B cell (primary cell): ENCODE data around the gene SLC4A4. TPM values are rescaled to one million over a fixed set of nuclear protein-coding genes. Genes with fewer than 3 reads are reported as not detected.

Experiments
- ATAC-seq: fragments of 200-7000 bp; cut with Tn5 transposase; one replicate; pipeline ENCODE4 v1.10.0; 2021; ENCODE audit warnings: low read depth, mild to moderate bottlenecking, moderate number of reproducible peaks, moderate library complexity
- CTCF ChIA-PET: fragments of 350-600 bp; sonication (Branson Sonifier 250); formaldehyde crosslinking; loops from one replicate; lab custom pipeline; 2021; ENCODE audit warnings: antibody characterized with exemption, inconsistent platforms; lab: Charles Lee
- POLR2A ChIA-PET: fragments of 350-600 bp; sonication (Branson Sonifier 250); formaldehyde crosslinking; loops from one replicate; lab custom pipeline; 2021; ENCODE audit warnings: antibody characterized with exemption; lab: Charles Lee
- DNase-seq: peaks from one replicate; pipeline ENCODE4 v3.0.0; 2013
- H2AFZ ChIP-seq: 2 replicates; pipeline ENCODE4 v1.6.1; 2012; ENCODE audit warnings: mild to moderate bottlenecking, low read depth, low read length; ENCODE audit not compliant: insufficient read depth, poor library complexity, severe bottlenecking
- H3K27ac ChIP-seq, 2 donors: 1 replicate in 1 of 2; 2 replicates in 1 of 2; pipeline ENCODE4 v1.5.1; 2012 to 2013; ENCODE audit warnings: low read length in 2 of 2, mild to moderate bottlenecking in 2 of 2, moderate library complexity in 1 of 2
- H3K27me3 ChIP-seq, 4 experiments: fragments of 200-600 bp in 1 of 4; sonication (generic) in 1 of 4; replicated peaks in 1 of 4; 1 replicate in 2 of 4; 2 replicates in 2 of 4; pipeline versions ENCODE4 v1.6.1 to v1.7.0; 2013 to 2016; ENCODE audit warnings: low read length in 3 of 4, mild to moderate bottlenecking in 2 of 4, mixed read lengths in 1 of 4, moderate library complexity in 1 of 4; ENCODE audit not compliant: insufficient read depth in 4 of 4, control insufficient read depth in 3 of 4; ENCODE audit errors: control extremely low read depth in 1 of 4
- H3K36me3 ChIP-seq, 2 experiments: replicated peaks in 1 of 2; 1 replicate in 1 of 2; 2 replicates in 1 of 2; pipeline versions ENCODE4 v1.6.1 to v1.7.1; 2013; ENCODE audit warnings: low read length in 1 of 2; ENCODE audit not compliant: insufficient read depth in 2 of 2, control insufficient read depth in 1 of 2; ENCODE audit errors: control extremely low read depth in 1 of 2, extremely low read depth in 1 of 2
- H3K4me1 ChIP-seq, 2 donors: fragments of 200-600 bp in 1 of 2; sonication (generic) in 1 of 2; 1 replicate in 1 of 2; 2 replicates in 1 of 2; pipeline versions ENCODE4 v1.5.1 to v1.6.1; 2013 to 2017; ENCODE audit warnings: low read length in 2 of 2; ENCODE audit not compliant: control insufficient read depth in 2 of 2, insufficient read depth in 2 of 2
- H3K4me2 ChIP-seq: replicated peaks from 2 replicates; pipeline ENCODE3; 2012; ENCODE audit warnings: mild to moderate bottlenecking, low read depth, low read length; ENCODE audit not compliant: poor library complexity, severe bottlenecking
- H3K4me3 ChIP-seq, 5 experiments: fragments of 200-600 bp in 1 of 5; sonication (generic) in 1 of 5; 1 replicate in 3 of 5; 2 replicates in 2 of 5; pipeline versions ENCODE4 v1.5.1 to v1.7.0; 2011 to 2016; ENCODE audit warnings: low read length in 4 of 5, mild to moderate bottlenecking in 4 of 5, low read depth in 2 of 5, control low read depth in 1 of 5, moderate library complexity in 1 of 5; ENCODE audit not compliant: insufficient read depth in 1 of 5; ENCODE audit errors: control extremely low read depth in 1 of 5, extremely low read depth in 1 of 5
- H3K79me2 ChIP-seq: fragments of 200-600 bp; sonication (generic); one replicate; pipeline ENCODE4 v1.6.0; 2016; ENCODE audit warnings: low read length; ENCODE audit not compliant: control insufficient read depth, insufficient read depth
- H3K9ac ChIP-seq: fragments of 200-600 bp; sonication (generic); 2 replicates; pipeline ENCODE4 v1.6.1; 2017; ENCODE audit warnings: mild to moderate bottlenecking, low read length, moderate library complexity
- H3K9me3 ChIP-seq, 3 donors: one replicate each; pipeline versions ENCODE4 v1.6.1 to v1.7.1; 2013; ENCODE audit warnings: low read length in 2 of 3; ENCODE audit not compliant: control insufficient read depth in 2 of 3, insufficient read depth in 1 of 3; ENCODE audit errors: control extremely low read depth in 1 of 3
- H4K20me1 ChIP-seq: 2 replicates; pipeline ENCODE4 v1.6.0; 2012; ENCODE audit warnings: mild to moderate bottlenecking, low read length; ENCODE audit not compliant: insufficient read depth, control insufficient read depth, poor library complexity, severe bottlenecking
- H3K27ac Mint-ChIP-seq: one replicate; pipeline ENCODE4 v1.8.0; 2021; ENCODE audit warnings: mixed read lengths
- H3K27me3 Mint-ChIP-seq: one replicate; pipeline ENCODE4 v1.8.0; 2021; ENCODE audit warnings: mixed read lengths
- H3K4me1 Mint-ChIP-seq: one replicate; pipeline ENCODE4 v1.8.0; 2021; ENCODE audit warnings: mixed read lengths
- H3K4me3 Mint-ChIP-seq: one replicate; pipeline ENCODE4 v1.8.0; 2021; ENCODE audit warnings: mixed read lengths
- H3K9me3 Mint-ChIP-seq: one replicate; pipeline ENCODE4 v1.8.0; 2022; ENCODE audit warnings: mixed read lengths; ENCODE audit not compliant: insufficient read depth
- CTCF ChIP-seq: fragments of 200-600 bp; IDR thresholded peaks from one replicate; pipeline ENCODE4 v1.8.0; 2022; ENCODE audit warnings: antibody characterized with exemption, mild to moderate bottlenecking
- EZH2 ChIP-seq: IDR thresholded peaks from 2 replicates; pipeline ENCODE4 v1.6.1; 2012; ENCODE audit warnings: borderline replicate concordance, low read depth, mild to moderate bottlenecking, moderate library complexity, low read length; ENCODE audit not compliant: insufficient read depth, poor library complexity, severe bottlenecking
- WGBS: methylation state at CpG from one replicate; pipeline ENCODE4 v1.1.5; 2013; ENCODE audit warnings: missing lambda C conversion rate; ENCODE audit not compliant: insufficient coverage; 5-methylcytosine and 5-hydroxymethylcytosine counted together
- intact Hi-C: fragments of 100-400 bp; cut with micrococcal nuclease; formaldehyde crosslinking; loops from one replicate; pipeline ENCODE4 v1.10.0; 2022
- polyA plus RNA-seq: library from polyadenylated mRNA; depleted of rRNA; stranded (reverse); fragments of >200 nt; gene quantifications from 2 replicates; pipeline ENCODE4 v1.2.3, GENCODE V29; 2012
- total RNA-seq, 2 donors: library from RNA; stranded (reverse); fragments of 120-200 nt in 1 of 2; gene quantifications; 1 replicate in 1 of 2; 2 replicates in 1 of 2; pipeline versions ENCODE4 v1.2.3 to v1.2.4, GENCODE V29; 2013 to 2022

SLC4A4 gene
- total and polyA plus RNA-seq, 2 donors (not counting 1 experiment from before 2014, with no cell fraction given) = not detected

GRCh38 chr4:71402616-71403015, 63.8 kb downstream of the SLC4A4 start:
- H3K36me3 ChIP-seq = no peaks in the 10 kb centered on the region
- Mint-ChIP-seq H3K27ac (no peak overlapping the region), H3K4me3 (no peak overlapping the region), H3K9me3 (no peaks in the 10 kb centered on the region), H3K27me3 (peaks cover 4% of the 10 kb centered on the region), H3K4me1 (no peaks in the 10 kb centered on the region)
- DNase-seq (no peak), ATAC-seq (no peak)
- H3K4me3 ChIP-seq = no peak overlapping the region
- no peak overlapping the region for H3K4me2 ChIP-seq
- H3K27ac ChIP-seq = no peak overlapping the region
- H3K27me3 ChIP-seq = no peaks in the 10 kb centered on the region
- no peak overlapping the region for H2AFZ ChIP-seq
- POLR2A ChIA-PET = no interaction called here
- H3K9ac ChIP-seq = no peak overlapping the region
- no peaks in the 10 kb centered on the region for H4K20me1 ChIP-seq
- no peaks in the 10 kb centered on the region for H3K9me3 ChIP-seq
- CTCF ChIA-PET = no interaction called here
- TF ChIP-seq CTCF = no peak
- no peak for TF ChIP-seq EZH2
- intact Hi-C loops = no loop called here
- no peaks in the 10 kb centered on the region for H3K4me1 ChIP-seq
- H3K79me2 ChIP-seq = no peaks in the 10 kb centered on the region

DNA sequence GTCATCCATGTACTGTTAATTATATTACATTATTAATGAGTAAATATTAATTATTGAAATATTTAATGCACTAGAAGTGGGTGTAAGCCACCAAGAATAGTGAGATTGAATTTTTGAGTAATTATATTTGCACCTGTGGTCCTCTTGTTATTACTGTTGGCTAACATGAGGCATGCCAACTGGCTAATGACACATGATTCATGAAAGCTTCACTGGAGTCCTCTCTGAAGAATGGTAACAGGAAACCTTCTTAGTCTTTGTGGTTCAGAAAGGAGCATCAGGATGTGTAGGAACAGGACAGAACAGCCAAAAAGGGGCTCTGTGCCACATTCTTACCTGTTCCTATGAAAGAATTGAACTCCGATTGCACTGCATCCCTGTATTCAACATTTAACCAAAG, 65.2 kb downstream of the SLC4A4 start:
- H3K4me1 Mint-ChIP-seq = no peaks in the 10 kb centered on the region
- H3K9ac ChIP-seq = no peak overlapping the region
- WGBS = no CpG with 5 or more reads among the region's 1 CpG
- H2AFZ ChIP-seq = no peak overlapping the region
- TF ChIP-seq EZH2 (no peak), CTCF (no peak)
- no peak overlapping the region for H3K4me3 ChIP-seq
- no peaks in the 10 kb centered on the region for H3K4me1 ChIP-seq
- intact Hi-C loops = no loop called here
- no peak overlapping the region for H3K4me2 ChIP-seq
- H3K27me3 Mint-ChIP-seq = peaks cover 3% of the 10 kb centered on the region
- H3K36me3 ChIP-seq = no peaks in the 10 kb centered on the region
- H3K27ac ChIP-seq = no peak overlapping the region
- no peaks in the 10 kb centered on the region for H4K20me1 ChIP-seq
- DNase-seq = no peak
- no peaks in the 10 kb centered on the region for H3K79me2 ChIP-seq
- ATAC-seq = no peak
- H3K9me3 Mint-ChIP-seq = peaks cover 6% of the 10 kb centered on the region
- no peaks in the 10 kb centered on the region for H3K27me3 ChIP-seq
- no peak overlapping the region for H3K4me3 Mint-ChIP-seq
- peaks cover 0 to 6% (median 0%) of the 10 kb centered on the region in 3 donors for H3K9me3 ChIP-seq
- ChIA-PET CTCF (no interaction called here), POLR2A (no interaction called here)
- no peak overlapping the region for H3K27ac Mint-ChIP-seq
